ENCODE data around the gene CLASP1.
"Not testable (repeated sequence)": the region's sequence is repeated elsewhere in the genome, so short reads cannot be mapped to it uniquely, and the experiment has no call there.

CLASP1 gene

DNA sequence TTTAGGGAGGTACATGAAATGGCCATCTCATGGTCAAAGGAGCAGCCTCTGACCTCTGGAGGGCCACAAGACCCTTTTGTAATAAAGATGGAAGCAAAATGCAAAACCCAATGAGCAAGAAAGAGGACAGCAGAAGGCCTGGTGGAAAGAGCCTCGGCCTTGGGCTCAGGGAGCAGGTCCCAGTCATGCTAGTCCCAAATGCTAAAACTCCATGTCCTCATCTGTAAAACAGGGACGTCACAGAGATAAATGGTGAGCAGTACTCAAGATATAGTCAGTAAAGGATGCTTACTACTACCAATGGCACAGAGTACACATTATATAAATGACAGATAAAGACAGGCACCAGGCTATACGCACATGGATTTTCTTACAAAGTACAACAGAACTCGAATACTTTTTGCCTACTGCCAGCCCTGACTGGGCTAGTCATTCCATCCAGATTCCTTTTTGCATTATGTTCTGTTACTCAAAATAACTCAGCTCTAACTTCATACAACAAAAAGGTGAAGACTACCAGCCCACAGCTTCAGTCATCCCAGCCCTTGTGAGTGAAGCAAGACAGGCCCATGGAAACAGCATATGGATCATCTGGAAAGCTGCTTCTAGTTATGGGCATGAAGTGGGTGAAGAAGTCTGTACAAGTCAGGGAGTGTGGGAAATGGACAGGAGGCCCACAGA is 299.4 kb downstream of the CLASP1 start:
- Mint-ChIP-seq H3K9me3 (no peaks in the 10 kb centered on the region), H3K27ac (no peak overlapping the region), H3K4me3 (no peak overlapping the region), H3K27me3 (ENCODE audit: low read depth) (no peaks in the 10 kb centered on the region), H3K36me3 (ENCODE audit: low read depth) (peaks cover 84% of the 10 kb centered on the region), H3K4me1 (no peaks in the 10 kb centered on the region)
- TF ChIP-seq, protein P1, sequence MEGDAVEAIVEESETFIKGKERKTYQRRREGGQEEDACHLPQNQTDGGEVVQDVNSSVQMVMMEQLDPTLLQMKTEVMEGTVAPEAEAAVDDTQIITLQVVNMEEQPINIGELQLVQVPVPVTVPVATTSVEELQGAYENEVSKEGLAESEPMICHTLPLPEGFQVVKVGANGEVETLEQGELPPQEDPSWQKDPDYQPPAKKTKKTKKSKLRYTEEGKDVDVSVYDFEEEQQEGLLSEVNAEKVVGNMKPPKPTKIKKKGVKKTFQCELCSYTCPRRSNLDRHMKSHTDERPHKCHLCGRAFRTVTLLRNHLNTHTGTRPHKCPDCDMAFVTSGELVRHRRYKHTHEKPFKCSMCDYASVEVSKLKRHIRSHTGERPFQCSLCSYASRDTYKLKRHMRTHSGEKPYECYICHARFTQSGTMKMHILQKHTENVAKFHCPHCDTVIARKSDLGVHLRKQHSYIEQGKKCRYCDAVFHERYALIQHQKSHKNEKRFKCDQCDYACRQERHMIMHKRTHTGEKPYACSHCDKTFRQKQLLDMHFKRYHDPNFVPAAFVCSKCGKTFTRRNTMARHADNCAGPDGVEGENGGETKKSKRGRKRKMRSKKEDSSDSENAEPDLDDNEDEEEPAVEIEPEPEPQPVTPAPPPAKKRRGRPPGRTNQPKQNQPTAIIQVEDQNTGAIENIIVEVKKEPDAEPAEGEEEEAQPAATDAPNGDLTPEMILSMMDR (IDR thresholded peaks at IDR 0.05; ENCODE audit: unreplicated experiment in 3 of 3), result no peak

DNA sequence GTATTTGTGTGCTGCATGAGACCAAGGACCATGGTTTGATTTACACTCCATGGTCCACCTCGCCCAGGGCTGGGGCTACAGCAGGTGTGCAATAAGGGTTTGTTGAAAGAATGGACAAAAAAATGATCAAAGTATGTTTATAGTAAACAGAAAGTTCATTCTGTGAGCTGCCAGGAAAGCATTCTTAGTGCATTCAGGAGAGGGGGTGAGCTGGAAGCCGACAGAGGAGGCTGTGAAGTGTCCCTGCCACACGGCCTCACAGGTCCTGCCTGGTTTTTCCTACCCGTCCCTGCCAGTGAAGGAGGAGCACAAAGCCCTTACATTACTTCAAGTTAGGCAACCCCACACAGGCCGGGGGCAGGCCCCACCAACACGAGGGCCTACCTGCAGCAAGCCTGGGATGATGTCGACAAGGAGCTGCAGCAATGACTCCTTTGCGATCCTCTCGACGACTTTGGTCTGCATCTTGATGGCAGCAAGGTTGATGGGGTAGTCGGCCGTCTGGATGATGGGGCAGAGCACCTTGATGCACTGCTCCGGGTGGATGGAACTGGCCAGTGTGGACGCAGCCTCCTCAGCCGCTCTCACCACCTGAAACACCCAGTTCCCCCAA is 301.0 kb downstream of the CLASP1 start:
- peak overlapping the region in 1 of 3 experiments; percentile 61 for H3K27ac Mint-ChIP-seq
- TF ChIP-seq, protein P1 (IDR thresholded peaks at IDR 0.05; ENCODE audit: unreplicated experiment in 3 of 3), result no peak
- H3K9me3 Mint-ChIP-seq, result peaks cover 3% of the 10 kb centered on the region
- peaks cover 82% of the 10 kb centered on the region for H3K36me3 Mint-ChIP-seq (ENCODE audit: low read depth)
- no peak overlapping the region for H3K4me3 Mint-ChIP-seq
- peaks cover 3% of the 10 kb centered on the region for H3K27me3 Mint-ChIP-seq (ENCODE audit: low read depth)
- H3K4me1 Mint-ChIP-seq, result no peaks in the 10 kb centered on the region

DNA sequence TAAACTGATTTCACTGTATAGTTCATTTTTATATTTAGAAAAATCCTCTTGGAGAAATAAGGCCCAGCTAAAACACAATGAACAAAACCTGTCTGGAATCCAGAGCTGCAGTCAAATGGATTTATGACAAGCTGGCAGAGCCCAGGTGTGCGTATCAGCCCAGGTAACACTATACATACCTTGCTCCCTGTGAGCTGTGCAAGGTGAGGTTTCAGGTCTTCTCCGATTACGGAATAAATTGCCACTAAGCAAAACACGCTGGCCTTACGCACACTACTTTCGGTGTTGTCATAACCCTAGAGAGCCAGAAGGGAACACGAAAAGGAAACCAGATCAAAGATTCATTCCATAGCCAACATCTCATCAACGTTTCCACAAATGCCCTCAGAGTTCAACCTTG is 302.4 kb downstream of the CLASP1 start:
- Mint-ChIP-seq H3K27me3 (ENCODE audit: low read depth) (peaks cover 3% of the 10 kb centered on the region), H3K36me3 (ENCODE audit: low read depth) (peaks cover 89% of the 10 kb centered on the region), H3K27ac (no peak overlapping the region), H3K4me3 (no peak overlapping the region), H3K9me3 (peaks cover 3% of the 10 kb centered on the region), H3K4me1 (no peaks in the 10 kb centered on the region)
- TF ChIP-seq, protein P1 (IDR thresholded peaks at IDR 0.05; ENCODE audit: unreplicated experiment in 3 of 3), result no peak

DNA sequence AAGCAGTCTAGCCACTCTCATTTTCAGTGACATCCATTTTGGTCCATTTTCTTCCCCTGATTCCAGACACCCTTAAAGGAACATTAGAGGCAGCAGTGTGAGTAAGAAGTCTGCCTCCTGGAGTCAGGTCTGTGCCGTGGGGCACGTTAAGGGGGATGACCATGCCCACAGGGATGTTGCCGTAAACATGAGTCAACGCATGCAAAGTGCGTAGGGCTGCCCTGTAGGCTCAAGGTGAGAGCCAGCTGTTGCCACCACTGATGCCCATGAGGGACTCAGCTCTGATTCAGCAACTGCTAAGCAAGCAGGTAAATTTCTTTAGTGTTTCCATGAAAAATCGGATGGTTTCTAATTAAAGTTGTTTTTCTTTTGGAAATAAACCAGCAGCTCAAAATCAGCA is 302.9 kb downstream of the CLASP1 start:
- TF ChIP-seq, protein P1 (IDR thresholded peaks at IDR 0.05; ENCODE audit: unreplicated experiment in 3 of 3), result no peak
- no peak overlapping the region for H3K27ac Mint-ChIP-seq
- peaks cover 3% of the 10 kb centered on the region for H3K9me3 Mint-ChIP-seq
- no peaks in the 10 kb centered on the region for H3K4me1 Mint-ChIP-seq
- peaks cover 89% of the 10 kb centered on the region for H3K36me3 Mint-ChIP-seq (ENCODE audit: low read depth)
- no peak overlapping the region for H3K4me3 Mint-ChIP-seq
- peaks cover 3% of the 10 kb centered on the region for H3K27me3 Mint-ChIP-seq (ENCODE audit: low read depth)

DNA sequence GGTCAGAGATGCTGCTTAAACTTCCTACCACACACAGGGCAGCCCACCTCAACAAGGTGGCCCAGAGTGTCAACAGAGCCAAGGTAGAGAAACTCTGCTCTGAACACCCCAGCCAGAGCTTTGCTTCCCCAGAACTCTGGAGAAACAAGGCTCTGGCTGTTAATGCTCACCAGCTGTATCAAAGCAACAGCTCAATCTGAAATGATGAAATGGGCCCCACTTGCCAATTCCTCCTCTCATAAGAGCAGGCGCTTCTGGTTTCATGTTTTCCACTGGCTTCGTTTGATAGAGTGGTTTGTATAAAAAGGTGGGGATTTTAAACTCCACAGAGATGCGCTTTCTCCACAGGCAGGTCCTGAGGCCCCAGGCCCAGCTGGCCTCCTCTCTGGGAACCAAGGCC is 303.4 kb downstream of the CLASP1 start:
- H3K4me1 Mint-ChIP-seq, result no peaks in the 10 kb centered on the region
- H3K36me3 Mint-ChIP-seq (ENCODE audit: low read depth), result peaks cover 89% of the 10 kb centered on the region
- TF ChIP-seq, protein P1 (IDR thresholded peaks at IDR 0.05; ENCODE audit: unreplicated experiment in 3 of 3), result no peak
- H3K9me3 Mint-ChIP-seq, result peaks cover 3% of the 10 kb centered on the region
- peaks cover 3% of the 10 kb centered on the region for H3K27me3 Mint-ChIP-seq (ENCODE audit: low read depth)
- H3K4me3 Mint-ChIP-seq, result no peak overlapping the region
- H3K27ac Mint-ChIP-seq, result no peak overlapping the region

DNA sequence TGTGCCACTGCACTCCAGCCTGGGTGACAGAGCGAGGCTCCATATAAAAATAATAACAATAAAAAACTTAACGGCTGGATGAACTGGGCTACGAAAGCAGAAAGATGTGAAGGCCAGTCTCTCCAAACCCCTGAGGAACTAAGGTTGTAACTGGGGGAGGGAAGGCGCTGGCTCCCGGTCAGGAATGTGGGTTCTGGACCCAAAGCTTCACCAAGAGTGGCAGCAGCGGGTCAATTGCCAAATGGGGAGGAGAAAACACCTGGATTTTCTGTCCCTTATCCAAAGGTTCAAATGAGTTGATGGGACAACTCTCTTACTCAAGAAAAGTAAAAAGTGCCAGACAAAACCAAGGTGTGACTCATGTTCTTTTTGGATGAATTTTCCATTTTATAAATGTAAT is 304.2 kb downstream of the CLASP1 start:
- Mint-ChIP-seq H3K27me3 (ENCODE audit: low read depth) (peaks cover 3% of the 10 kb centered on the region), H3K36me3 (ENCODE audit: low read depth) (peaks cover 90% of the 10 kb centered on the region), H3K9me3 (peaks cover 3% of the 10 kb centered on the region), H3K27ac (no peak overlapping the region), H3K4me3 (no peak overlapping the region), H3K4me1 (no peaks in the 10 kb centered on the region)
- TF ChIP-seq, protein P1 (IDR thresholded peaks at IDR 0.05; ENCODE audit: unreplicated experiment in 3 of 3), result no peak

DNA sequence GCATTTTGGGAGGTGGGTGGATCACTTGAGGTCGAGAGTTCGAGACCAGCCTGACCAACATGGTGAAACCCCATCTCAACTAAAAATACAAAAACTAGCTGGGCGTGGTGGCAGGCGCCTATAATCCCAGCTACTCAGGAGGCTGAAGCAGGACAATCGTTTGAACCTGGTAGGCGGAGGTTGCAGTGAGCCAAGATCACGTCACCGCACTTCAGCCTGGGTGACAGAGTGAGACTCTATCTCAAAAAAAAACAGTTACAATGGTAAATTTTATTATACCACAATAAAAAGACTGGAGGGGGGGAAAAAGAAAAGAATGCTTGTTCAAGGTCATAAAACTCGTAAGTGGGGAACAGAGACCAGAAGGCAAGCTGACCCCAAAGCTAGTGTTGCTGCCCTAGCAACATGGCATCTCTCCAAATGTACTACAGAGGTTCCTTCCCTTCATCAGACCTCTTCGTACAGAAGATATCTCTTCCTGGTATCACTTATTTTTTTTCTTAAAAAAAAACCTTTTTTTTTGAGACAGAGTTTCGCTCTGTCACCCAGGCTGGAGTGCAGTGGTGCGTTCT is 305.3 kb downstream of the CLASP1 start:
- not testable (repeated sequence) for H3K27ac Mint-ChIP-seq; H3K4me1 Mint-ChIP-seq; H3K27me3 Mint-ChIP-seq (ENCODE audit: low read depth); H3K9me3 Mint-ChIP-seq; H3K4me3 Mint-ChIP-seq
- peaks cover 95% of the 10 kb centered on the region for H3K36me3 Mint-ChIP-seq (ENCODE audit: low read depth)
